Activated T-cell treated with anti-CD3 and anti-CD28 coated beads, Interleukin-2, amount 50 U/mL, for 4 hours (primary cell): ENCODE measurements around the gene MAN2B2. TPM values are rescaled to one million over a fixed set of nuclear protein-coding genes. Genes with fewer than 3 reads are reported as not detected.
A peak's percentile ranks its signal among the peaks of the same experiment; 100 is the strongest.

Experiments
- ATAC-seq, 2 donors: fragments of 200-7000 bp; cut with Tn5 transposase; one replicate each; pipeline ENCODE4 v1.10.0; 2021
- DNase-seq: peaks from one replicate; pipeline ENCODE4 v3.0.0-alpha.2; 2020
- H3K27me3 Mint-ChIP-seq: one replicate; pipeline ENCODE4 v1.8.0; 2021; ENCODE audit warnings: low read depth, mixed read lengths
- H3K36me3 Mint-ChIP-seq: one replicate; pipeline ENCODE4 v1.8.0; 2022; ENCODE audit warnings: mixed read lengths; ENCODE audit not compliant: insufficient read depth
- H3K4me1 Mint-ChIP-seq: one replicate; pipeline ENCODE4 v1.8.0; 2021; ENCODE audit warnings: low read depth, mixed read lengths
- H3K4me3 Mint-ChIP-seq: one replicate; pipeline ENCODE4 v1.8.0; 2021; ENCODE audit warnings: mild to moderate bottlenecking, moderate library complexity, mixed read lengths
- H3K9me3 Mint-ChIP-seq: one replicate; pipeline ENCODE4 v1.8.0; 2021; ENCODE audit warnings: mixed read lengths
- total RNA-seq, 3 donors: library from RNA; stranded (reverse); gene quantifications; one replicate each; pipeline ENCODE4 v1.2.1, GENCODE V29; 2021

Gene MAN2B2
- total RNA-seq, 3 donors from 2014 or later, result 11.9 to 13.4 (median 12.7) TPM

DNA sequence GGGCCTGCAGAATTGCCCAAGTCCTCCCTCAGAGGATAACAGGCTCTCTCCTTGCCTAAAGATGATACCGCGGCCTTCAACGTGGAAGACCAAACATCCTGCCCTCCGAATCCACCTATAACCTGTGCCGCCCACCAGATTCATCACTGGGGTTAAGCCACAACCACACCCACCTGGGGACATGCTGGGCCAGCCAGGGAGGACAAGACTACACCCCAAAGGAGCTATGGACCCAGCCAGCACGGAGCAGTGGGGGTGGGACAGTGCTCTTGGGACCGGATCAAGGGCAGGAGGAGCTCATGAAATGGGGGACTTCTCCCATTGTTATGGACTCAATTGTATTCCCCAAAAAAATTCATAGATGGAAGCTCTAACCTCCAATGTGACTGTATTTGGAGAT lies 6.8 kb upstream of the MAN2B2 start:
- Mint-ChIP-seq H3K4me3 (no peak overlapping the region), H3K27me3 (peaks cover 23% of the 10 kb centered on the region), H3K9me3 (no peaks in the 10 kb centered on the region), H3K36me3 (no peaks in the 10 kb centered on the region), H3K4me1 (peaks cover 3% of the 10 kb centered on the region)
- DNase-seq (no peak), ATAC-seq (no peak)

DNA sequence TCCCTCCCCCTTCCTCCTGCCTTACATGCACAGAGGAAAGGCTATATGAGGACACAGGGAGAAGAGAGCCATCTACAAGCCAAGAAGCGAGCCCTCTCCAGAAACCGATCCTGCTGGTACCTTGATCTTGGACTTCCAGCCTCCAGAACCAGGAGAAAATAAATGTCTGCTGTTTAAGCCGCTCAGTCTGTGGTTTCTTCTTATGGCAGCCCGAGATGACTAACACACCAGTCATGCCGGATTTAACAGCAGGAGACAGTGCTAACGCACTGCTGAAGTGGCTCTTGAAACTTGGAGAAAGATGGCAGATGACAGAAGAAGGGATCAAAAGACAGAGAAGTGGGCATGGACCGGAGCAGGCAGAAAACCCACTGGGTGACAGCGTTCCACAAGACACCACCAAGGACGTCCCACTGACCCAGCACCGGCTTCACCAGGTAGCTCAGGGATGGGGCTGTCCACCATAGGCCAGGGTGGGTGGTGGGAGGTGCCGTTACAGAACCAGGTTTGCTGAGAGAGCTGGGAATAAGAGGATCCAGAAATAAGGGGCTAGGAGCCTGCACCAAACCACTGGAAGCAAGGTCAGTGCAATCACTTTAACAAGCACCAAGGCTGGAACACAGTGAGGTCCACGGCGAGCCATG lies 6.2 kb upstream of the MAN2B2 start:
- ATAC-seq (no peak), DNase-seq (no peak)
- Mint-ChIP-seq H3K4me1 (peaks cover 3% of the 10 kb centered on the region), H3K9me3 (no peaks in the 10 kb centered on the region), H3K27me3 (peaks cover 23% of the 10 kb centered on the region), H3K36me3 (no peaks in the 10 kb centered on the region), H3K4me3 (no peak overlapping the region)

DNA sequence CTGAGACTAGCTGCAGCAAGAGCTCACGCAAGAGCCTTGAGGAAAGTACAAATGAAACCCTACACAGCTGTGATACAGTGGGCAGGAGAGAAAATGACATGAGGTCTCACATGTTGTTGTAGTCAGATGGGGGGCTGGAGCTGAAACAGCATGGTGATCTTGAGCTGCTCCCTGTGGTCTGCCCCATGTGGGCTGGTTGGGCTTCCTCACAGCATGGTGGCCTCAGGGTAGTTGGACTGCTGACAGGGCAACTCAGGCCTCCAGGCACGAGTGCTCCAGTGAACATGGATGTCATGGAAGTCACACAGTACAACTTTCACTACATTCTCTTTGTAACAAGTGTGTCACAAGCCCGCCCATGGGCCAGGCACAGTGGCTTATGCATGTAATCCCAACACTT lies 3.4 kb upstream of the MAN2B2 start:
- DNase-seq (no peak), ATAC-seq (no peak)
- Mint-ChIP-seq H3K27me3 (peaks cover 4% of the 10 kb centered on the region), H3K9me3 (no peaks in the 10 kb centered on the region), H3K4me1 (peaks cover 8% of the 10 kb centered on the region), H3K4me3 (no peak overlapping the region), H3K36me3 (no peaks in the 10 kb centered on the region)

DNA sequence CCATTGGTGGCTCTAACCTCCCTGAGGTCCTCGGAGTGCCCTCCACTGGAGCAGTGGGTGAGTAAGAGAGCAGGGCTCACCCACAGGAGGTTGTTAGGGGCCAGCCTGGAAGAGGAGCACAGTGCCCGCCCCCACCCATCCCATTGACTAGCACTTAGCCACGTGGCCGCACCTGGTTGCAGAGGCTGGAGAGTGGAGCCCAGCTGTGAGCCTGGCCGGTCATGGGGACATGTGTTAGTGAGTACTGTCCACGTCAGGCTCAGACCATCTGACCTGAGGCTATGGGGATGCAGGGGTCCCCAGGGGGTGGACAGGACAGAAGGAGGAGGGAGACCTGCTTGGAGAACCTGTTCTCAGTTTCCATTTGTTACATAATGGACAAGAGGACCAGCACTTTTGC lies 1.4 kb upstream of the MAN2B2 start:
- H3K36me3 Mint-ChIP-seq, result peaks cover 6% of the 10 kb centered on the region
- no peaks in the 10 kb centered on the region for H3K27me3 Mint-ChIP-seq
- DNase-seq (no peak), ATAC-seq (no peak)
- H3K4me3 Mint-ChIP-seq, result no peak overlapping the region
- H3K9me3 Mint-ChIP-seq, result no peaks in the 10 kb centered on the region
- H3K4me1 Mint-ChIP-seq, result peaks cover 8% of the 10 kb centered on the region

DNA sequence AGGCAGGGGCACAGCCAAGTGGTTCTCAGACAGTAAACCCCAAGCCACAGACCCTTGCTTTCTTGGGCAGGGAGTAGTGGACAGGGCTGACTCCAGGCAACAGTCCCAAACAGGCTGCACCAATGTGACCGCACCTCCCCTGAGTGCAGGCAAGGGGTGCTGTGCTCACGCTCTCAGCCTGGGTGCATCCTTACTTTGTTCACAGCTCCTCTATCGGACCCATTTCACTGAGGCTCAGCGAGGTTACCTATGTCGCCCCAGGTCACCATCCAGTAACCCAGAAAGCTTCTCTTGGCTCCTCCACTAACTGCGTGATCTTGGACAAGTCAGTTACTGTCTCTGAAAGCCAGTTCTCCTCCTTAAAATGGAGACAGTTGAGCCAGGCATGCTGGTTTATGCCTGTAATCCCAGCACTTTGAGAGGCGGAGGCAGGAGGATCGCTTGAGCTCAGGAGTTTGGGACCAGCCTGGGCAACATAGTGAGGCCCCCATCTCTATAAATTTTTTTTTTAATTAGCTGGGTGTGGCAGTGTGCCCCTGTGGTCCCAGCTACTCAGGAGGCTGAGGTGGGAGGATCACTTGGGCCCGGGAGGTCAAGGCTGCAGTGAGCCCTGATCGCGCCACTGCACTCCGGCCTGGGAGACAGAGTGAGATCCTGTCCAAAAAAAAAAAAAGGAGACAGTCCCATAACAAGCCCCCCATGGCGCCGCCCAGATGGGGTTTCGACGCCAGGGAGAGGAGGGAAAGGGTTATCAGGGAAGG lies 823 bp upstream of the MAN2B2 start:
- DNase-seq (no peak), ATAC-seq (no peak)
- peaks cover 8% of the 10 kb centered on the region for H3K4me1 Mint-ChIP-seq
- H3K9me3 Mint-ChIP-seq, result no peaks in the 10 kb centered on the region
- peak overlapping the region; percentile 85 for H3K4me3 Mint-ChIP-seq
- H3K27me3 Mint-ChIP-seq, result no peaks in the 10 kb centered on the region
- H3K36me3 Mint-ChIP-seq, result peaks cover 6% of the 10 kb centered on the region

DNA sequence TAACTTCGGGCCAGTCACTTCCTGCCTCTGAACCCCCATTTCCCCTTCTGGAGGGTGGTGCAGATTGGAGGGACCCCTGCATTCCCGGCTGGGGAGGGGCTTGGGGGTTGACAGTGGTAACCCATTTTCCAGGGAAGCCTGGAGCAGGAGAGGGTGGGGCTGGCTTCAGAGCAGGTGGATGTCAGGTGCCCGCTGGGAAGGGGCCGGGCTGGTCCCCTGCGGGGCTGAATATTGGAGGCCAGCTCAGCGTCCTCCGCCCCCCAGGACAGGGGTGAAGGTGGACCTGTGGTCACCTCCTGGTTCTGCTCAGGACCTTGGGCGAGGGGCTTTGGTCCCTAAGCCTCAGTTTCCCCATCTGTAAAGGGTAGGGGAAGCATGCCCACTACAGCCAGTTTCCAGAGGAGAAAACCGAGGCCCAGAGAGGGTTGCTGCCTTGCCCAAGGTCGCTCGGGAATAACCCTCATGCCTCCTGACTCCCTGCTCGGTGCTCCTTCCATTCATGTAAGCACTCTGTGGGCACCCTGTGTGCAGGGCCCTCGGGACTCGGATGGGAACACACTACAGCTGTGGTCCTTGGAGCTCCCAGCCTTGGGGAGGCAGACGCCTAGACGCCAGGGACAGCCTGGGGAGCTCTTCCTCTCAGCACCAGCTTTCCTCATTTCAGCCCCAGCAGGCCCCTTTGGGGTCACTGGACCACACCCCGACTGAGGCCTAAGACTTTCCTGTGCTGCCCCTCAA lies 683 bp downstream of the MAN2B2 start:
- H3K4me1 Mint-ChIP-seq, result peaks cover 8% of the 10 kb centered on the region
- peak in 1 of 2 donors; percentile 5 for ATAC-seq
- no peaks in the 10 kb centered on the region for H3K9me3 Mint-ChIP-seq
- peaks cover 21% of the 10 kb centered on the region for H3K36me3 Mint-ChIP-seq
- H3K4me3 Mint-ChIP-seq, result peak overlapping the region; percentile 83
- no peaks in the 10 kb centered on the region for H3K27me3 Mint-ChIP-seq
- no peak for DNase-seq

DNA sequence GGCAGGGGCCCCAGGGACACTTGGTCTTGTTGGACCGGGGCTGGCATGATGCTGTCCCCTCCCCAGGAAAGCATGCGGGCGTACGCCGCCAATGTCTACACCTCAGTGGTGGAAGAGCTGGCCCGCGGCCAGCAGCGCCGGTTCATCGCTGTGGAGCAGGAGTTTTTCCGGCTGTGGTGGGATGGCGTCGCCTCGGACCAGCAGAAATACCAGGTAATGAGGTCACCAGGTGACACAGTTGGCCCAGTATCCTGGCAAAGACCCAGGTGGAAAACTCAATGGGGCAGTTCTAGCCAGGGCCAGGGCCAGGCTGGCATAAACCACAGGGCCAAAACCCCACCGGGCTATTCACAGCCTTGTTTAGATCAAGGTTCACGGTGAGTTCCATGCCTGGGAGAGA lies 1.5 kb downstream of the MAN2B2 start:
- Mint-ChIP-seq H3K9me3 (no peaks in the 10 kb centered on the region), H3K36me3 (peaks cover 28% of the 10 kb centered on the region), H3K4me3 (peak overlapping the region; percentile 83), H3K27me3 (no peaks in the 10 kb centered on the region), H3K4me1 (peaks cover 8% of the 10 kb centered on the region)
- DNase-seq, result no peak
- no peak for ATAC-seq

DNA sequence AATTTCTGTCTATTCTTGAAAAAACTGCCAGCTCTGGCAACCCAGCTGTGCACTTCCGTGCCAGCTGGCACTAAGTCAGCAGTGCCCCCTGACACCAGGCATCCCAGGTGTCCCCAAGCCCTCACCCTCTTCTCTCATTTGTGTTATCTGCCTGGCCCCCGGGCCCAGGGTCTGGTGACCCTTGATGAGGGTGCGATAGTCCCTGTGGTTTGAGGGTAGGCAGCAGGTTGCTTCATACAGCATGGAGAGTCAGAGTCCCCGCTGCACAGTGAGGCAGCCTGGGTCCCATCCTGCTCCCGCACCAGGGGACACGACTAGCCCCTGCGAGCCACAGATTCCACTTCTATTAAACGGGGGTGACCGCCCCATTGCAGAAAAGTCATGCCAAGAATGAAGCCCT lies 1.9 kb downstream of the MAN2B2 start:
- peaks cover 30% of the 10 kb centered on the region for H3K36me3 Mint-ChIP-seq
- no peaks in the 10 kb centered on the region for H3K9me3 Mint-ChIP-seq
- H3K4me3 Mint-ChIP-seq, result peak overlapping the region; percentile 6
- H3K27me3 Mint-ChIP-seq, result no peaks in the 10 kb centered on the region
- H3K4me1 Mint-ChIP-seq, result peaks cover 8% of the 10 kb centered on the region
- DNase-seq (no peak), ATAC-seq (no peak)

DNA sequence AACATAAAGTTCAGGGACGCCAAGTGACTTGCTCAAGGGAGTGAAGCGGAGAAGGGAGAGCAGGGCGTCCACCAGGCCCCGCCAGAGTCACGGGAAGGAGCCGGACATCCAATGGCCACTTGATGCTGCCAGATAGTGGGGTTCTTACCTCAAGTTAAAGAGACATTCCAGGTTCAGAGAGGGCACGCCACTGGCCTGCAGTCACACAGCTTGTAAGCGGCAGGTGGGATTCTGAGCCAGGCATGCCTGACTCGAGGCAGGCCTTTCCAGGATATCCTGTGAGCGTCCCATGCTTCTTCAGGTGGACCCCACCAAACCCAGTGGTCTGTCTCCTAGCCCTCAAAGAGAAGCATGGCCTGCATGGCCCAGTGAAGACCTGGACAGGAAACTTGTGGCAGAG lies 2.4 kb downstream of the MAN2B2 start:
- Mint-ChIP-seq H3K9me3 (no peaks in the 10 kb centered on the region), H3K4me1 (peaks cover 10% of the 10 kb centered on the region), H3K36me3 (peaks cover 33% of the 10 kb centered on the region), H3K27me3 (no peaks in the 10 kb centered on the region), H3K4me3 (no peak overlapping the region)
- no peak for DNase-seq
- ATAC-seq, result no peak

DNA sequence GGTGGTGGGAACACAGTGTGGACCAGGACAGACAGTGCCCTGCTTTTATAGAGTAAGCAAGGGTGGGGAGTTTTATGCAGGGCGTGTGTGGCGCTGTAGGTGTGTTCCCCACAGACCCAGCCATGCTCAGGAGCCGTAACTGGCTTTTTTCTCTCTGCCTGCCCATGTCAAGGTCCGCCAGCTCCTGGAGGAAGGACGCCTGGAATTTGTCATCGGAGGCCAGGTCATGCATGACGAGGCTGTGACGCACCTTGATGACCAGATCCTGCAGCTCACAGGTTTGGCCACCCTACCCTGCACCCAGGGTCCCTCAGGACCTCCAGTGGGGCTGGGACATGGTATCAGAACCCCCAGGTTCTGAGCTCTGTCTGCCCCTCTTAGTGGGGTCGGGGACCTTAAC lies 3.2 kb downstream of the MAN2B2 start:
- Mint-ChIP-seq H3K4me3 (no peak overlapping the region), H3K9me3 (no peaks in the 10 kb centered on the region), H3K36me3 (peaks cover 39% of the 10 kb centered on the region), H3K27me3 (no peaks in the 10 kb centered on the region), H3K4me1 (peaks cover 10% of the 10 kb centered on the region)
- ATAC-seq (no peak), DNase-seq (no peak)

DNA sequence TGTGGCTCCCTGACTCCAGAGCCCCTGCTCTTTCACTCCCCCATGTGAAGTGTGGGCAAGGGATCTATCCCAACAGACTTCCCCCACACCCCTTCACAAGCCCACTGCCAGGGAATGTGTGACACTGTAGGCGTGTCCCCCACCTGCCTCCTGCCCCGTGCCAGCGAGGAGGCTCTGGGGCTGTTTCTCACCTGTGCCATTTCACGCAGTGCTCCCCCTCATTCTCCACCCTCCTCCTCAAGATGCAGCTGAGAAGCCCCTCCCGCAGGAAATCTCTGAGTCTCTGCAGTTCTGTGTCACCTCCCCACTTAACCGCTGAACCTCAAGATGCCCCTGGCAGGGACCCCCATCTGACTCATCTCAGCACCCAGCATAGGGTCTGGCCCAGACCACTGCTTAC lies 5.4 kb downstream of the MAN2B2 start:
- Mint-ChIP-seq H3K4me1 (peaks cover 6% of the 10 kb centered on the region), H3K36me3 (peaks cover 56% of the 10 kb centered on the region), H3K9me3 (no peaks in the 10 kb centered on the region), H3K27me3 (no peaks in the 10 kb centered on the region), H3K4me3 (no peak overlapping the region)
- ATAC-seq, result no peak
- no peak for DNase-seq

DNA sequence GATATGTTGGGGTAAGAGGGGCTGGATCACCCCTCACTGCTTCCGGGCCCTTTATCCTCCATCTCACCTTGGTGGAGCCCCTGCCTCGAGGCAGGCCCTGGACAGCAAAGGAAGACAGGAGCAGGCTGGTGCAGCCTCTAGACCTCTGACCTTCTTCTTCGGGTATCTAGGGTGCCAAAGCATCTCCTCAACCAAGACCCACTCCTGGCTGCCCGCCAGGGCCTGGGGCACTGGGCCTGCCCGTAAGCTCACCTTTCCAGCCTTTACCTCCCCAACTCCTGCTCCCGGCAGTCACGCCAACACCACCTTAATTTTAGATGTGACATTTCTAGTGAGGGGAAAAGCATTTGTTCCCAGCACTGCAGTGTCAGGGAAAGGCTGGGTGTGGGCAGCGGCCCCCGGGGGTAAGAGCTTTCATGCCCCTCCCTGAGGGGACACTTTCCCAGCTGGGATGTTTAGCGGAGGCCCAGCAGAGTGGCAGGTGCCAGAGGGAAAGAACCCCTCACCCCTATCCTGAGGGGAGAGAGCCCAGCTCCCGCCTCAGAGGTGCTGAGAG lies 6.7 kb downstream of the MAN2B2 start:
- no peak for ATAC-seq
- Mint-ChIP-seq H3K9me3 (no peaks in the 10 kb centered on the region), H3K36me3 (peaks cover 58% of the 10 kb centered on the region), H3K4me3 (no peak overlapping the region), H3K4me1 (peaks cover 2% of the 10 kb centered on the region), H3K27me3 (no peaks in the 10 kb centered on the region)
- no peak for DNase-seq

DNA sequence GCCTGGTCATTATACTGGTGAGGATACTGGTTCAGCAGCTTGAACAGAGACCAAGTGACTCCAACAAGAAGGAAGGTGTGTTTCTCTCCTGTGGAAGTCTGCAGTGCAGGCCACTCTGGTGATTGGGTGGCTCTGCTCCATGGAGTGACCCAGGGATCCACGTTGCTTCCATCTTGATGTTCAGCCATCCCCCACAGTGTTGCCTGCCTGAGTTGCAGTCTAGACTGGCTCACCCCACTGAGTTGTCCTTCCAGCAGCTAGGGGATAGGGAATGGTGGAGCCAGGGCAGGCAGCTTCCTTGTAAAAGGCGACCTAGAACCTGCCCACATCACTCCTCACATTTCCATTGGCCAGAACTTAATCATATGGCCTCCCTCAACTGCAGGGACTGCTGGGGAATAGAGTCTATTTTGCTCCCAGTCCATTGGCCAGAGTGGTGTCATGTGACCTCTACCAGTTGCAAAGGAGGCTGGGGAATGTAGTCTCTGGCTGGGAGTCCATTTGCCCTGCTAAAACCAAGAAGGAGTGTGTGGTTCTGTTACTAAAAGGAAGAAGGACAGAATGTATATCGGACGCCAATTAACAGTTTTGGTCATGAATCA lies 8.0 kb downstream of the MAN2B2 start:
- H3K4me1 Mint-ChIP-seq, result peaks cover 2% of the 10 kb centered on the region
- no peaks in the 10 kb centered on the region for H3K27me3 Mint-ChIP-seq
- H3K36me3 Mint-ChIP-seq, result peaks cover 52% of the 10 kb centered on the region
- H3K9me3 Mint-ChIP-seq, result no peaks in the 10 kb centered on the region
- H3K4me3 Mint-ChIP-seq, result no peak overlapping the region
- ATAC-seq (peak; percentile 67 to 69), DNase-seq (no peak)

DNA sequence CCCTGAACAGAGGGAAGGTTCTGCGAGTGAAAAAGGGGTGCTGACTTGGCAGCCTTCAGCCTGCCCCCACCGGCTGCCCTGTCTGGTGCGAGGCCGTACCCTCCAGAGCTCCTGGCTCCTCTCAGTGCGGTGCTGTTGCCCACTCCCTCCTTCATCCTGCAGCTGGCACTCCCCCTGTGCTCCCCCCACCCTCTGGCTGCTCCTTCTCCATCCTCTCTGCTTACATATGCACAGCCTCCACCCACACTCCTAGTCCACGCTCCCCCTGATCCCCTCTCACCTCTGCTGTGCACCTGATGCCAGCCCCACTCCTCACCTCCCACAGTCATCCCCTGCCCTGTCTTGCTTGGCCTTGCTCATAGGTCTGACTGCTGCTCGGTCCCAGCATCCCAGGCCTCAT lies 9.9 kb downstream of the MAN2B2 start:
- no peaks in the 10 kb centered on the region for H3K27me3 Mint-ChIP-seq
- H3K4me1 Mint-ChIP-seq, result peaks cover 2% of the 10 kb centered on the region
- H3K4me3 Mint-ChIP-seq, result no peak overlapping the region
- H3K36me3 Mint-ChIP-seq, result peaks cover 47% of the 10 kb centered on the region
- DNase-seq (no peak), ATAC-seq (no peak)
- no peaks in the 10 kb centered on the region for H3K9me3 Mint-ChIP-seq
